HG02973 (cell line): ENCODE results near the gene PP2D1.
A peak's percentile ranks its signal among the peaks of the same experiment; 100 is the strongest.
"Not testable (repeated sequence)": the region's sequence is repeated elsewhere in the genome, so short reads cannot be mapped to it uniquely, and the experiment has no call there.

ENCODE experiments used
- ATAC-seq: cut with Tn5 transposase; IDR thresholded peaks from one replicate; pipeline ENCODE4 v1.9.1; 2021; ENCODE audit warnings: moderate library complexity; ENCODE audit not compliant: unreplicated experiment

PP2D1 gene

GRCh38 chr3:20040548-20041196 lies 28.6 kb upstream of the PP2D1 start:
- ATAC-seq, result peak; percentile 35

GRCh38 chr3:20039765-20040547 lies 27.9 kb upstream of the PP2D1 start, which contains the start of gene KAT2B:
Gene KAT2B, plus strand, starts transcription at chr3:20040446. Its CDS starts 32 bp downstream, at chr3:20040478.
- peak; percentile 46 for ATAC-seq

GRCh38 chr3:20039466-20039764 lies 27.4 kb upstream of the PP2D1 start:
- ATAC-seq, result no peak

- no peak for ATAC-seq
Observed at GRCh38 chr3:20038699-20039465, 26.8 kb upstream of the PP2D1 start.

- ATAC-seq, result no peak
Observed at GRCh38 chr3:20037255-20037996, 25.4 kb upstream of the PP2D1 start.

GRCh38 chr3:20035019-20035418 lies 23.0 kb upstream of the PP2D1 start:
- ATAC-seq, result no peak

GRCh38 chr3:20031939-20032338 lies 19.9 kb upstream of the PP2D1 start:
- ATAC-seq, result not testable (repeated sequence)

GRCh38 chr3:20028905-20029331 lies 16.9 kb upstream of the PP2D1 start:
- ATAC-seq, result no peak

GRCh38 chr3:20027136-20027535 lies 15.1 kb upstream of the PP2D1 start:
- ATAC-seq, result no peak

- no peak for ATAC-seq
Observed at GRCh38 chr3:20023623-20024405, 11.8 kb upstream of the PP2D1 start.

- no peak for ATAC-seq
Observed at GRCh38 chr3:20022954-20023622, 11.0 kb upstream of the PP2D1 start.

GRCh38 chr3:20016076-20016475 lies 4.0 kb upstream of the PP2D1 start:
- ATAC-seq, result not testable (repeated sequence)

GRCh38 chr3:20015525-20015924 lies 3.5 kb upstream of the PP2D1 start:
- no peak for ATAC-seq

GRCh38 chr3:20013396-20013795 lies 1.3 kb upstream of the PP2D1 start:
- no peak for ATAC-seq

- no peak for ATAC-seq
Observed at GRCh38 chr3:20008646-20009045, 3.4 kb downstream of the PP2D1 start.

GRCh38 chr3:20007960-20008359 lies 4.1 kb downstream of the PP2D1 start:
- ATAC-seq, result no peak

- no peak for ATAC-seq
Observed at GRCh38 chr3:20001932-20002331, 10.1 kb downstream of the PP2D1 start.

GRCh38 chr3:19997502-19997901 lies 14.6 kb downstream of the PP2D1 start:
- ATAC-seq, result no peak

GRCh38 chr3:19994796-19995195 lies 17.3 kb downstream of the PP2D1 start:
- no peak for ATAC-seq

GRCh38 chr3:19988904-19989303 lies 23.2 kb downstream of the PP2D1 start:
- ATAC-seq, result not testable (repeated sequence)
